NT2/D1 (cell line): ENCODE measurements around the gene NKX2-8.

Experiments
- SUZ12 ChIP-seq: IDR thresholded peaks from 2 replicates; pipeline ENCODE4 v1.6.1; 2011; ENCODE audit not compliant: insufficient read length, insufficient read depth; ENCODE audit errors: extremely low read depth
- YY1 ChIP-seq: IDR thresholded peaks from 2 replicates; pipeline ENCODE4 v1.6.1; 2011; ENCODE audit not compliant: insufficient read length, insufficient read depth
- ZNF274 ChIP-seq: IDR thresholded peaks from 2 replicates; pipeline ENCODE4 v1.6.1; 2011; ENCODE audit warnings: mild to moderate bottlenecking, low read depth, low read length

DNA sequence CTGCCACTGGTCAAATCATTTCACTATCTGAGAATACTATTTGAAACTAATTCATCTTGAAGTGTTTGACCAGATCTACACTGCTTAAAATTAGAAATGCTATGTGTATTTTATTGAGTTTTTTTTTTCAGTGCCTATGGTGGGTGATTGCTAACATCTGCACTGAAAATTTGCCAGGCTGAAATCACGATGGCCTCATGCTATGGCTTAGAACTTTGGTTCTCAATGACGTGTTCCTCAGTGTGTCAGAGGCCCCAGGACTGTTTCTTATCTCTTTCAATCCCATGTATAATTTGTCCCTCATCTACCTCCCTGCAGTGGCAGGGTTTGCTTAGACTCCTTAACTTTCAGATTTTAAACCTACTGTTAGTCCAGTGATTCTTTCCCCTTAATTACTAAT lies 36.2 kb upstream of the NKX2-8 start:
- no peak for TF ChIP-seq ZNF274
- TF ChIP-seq SUZ12 = no peak
- TF ChIP-seq YY1 = no peak
